HEK293 (cell line): ENCODE data around the gene SLC35B4.

Source experiments
- CTCF ChIA-PET: fragments of 350-600 bp; formaldehyde crosslinking; extraction: SDS; loops from one replicate; lab custom pipeline; 2021; ENCODE audit warnings: antibody characterized with exemption; lab: Yijun Ruan, JAX
- POLR2A ChIA-PET: fragments of 300-600 bp; formaldehyde crosslinking; extraction: SDS; loops from one replicate; lab custom pipeline; 2020; ENCODE audit warnings: antibody characterized with exemption, inconsistent platforms; lab: Yijun Ruan, JAX
- H3K27ac ChIP-seq: fragments of 200-500 bp; sonication (Bioruptor generic); 2 replicates; pipeline ENCODE4 v1.5.1; 2014; ENCODE audit warnings: low read depth, low read length, control low read depth, inconsistent platforms; ENCODE audit errors: extremely low read depth
- H3K36me3 ChIP-seq, 2 experiments: fragments of 200-500 bp in 1 of 2; sonication (Bioruptor generic) in 1 of 2; 1 replicate in 1 of 2; 2 replicates in 1 of 2; pipeline ENCODE4 v1.5.1; 2014 to 2017; ENCODE audit warnings: inconsistent platforms in 2 of 2, low read length in 2 of 2; ENCODE audit not compliant: control insufficient read depth in 2 of 2, insufficient read depth in 1 of 2
- H3K4me1 ChIP-seq: fragments of 200-500 bp; sonication (Bioruptor generic); 2 replicates; pipeline ENCODE4 v1.5.1; 2014; ENCODE audit warnings: mild to moderate bottlenecking, low read length, inconsistent platforms; ENCODE audit not compliant: control insufficient read depth, insufficient read depth
- H3K4me3 ChIP-seq: 2 replicates; pipeline ENCODE4 v1.5.1; 2011; ENCODE audit warnings: low read depth, mild to moderate bottlenecking, control low read depth, low read length, moderate library complexity
- H3K9me3 ChIP-seq: fragments of 200-500 bp; sonication (Bioruptor generic); 2 replicates; pipeline ENCODE4 v1.5.1; 2014; ENCODE audit warnings: low read depth, low read length, inconsistent platforms; ENCODE audit not compliant: control insufficient read depth, insufficient read depth
- GLIS2 ChIP-seq: fragments of 450-650 bp; formaldehyde crosslinking; IDR thresholded peaks from 2 replicates; pipeline ENCODE4 v1.5.1; 2016; ENCODE audit warnings: missing biosample characterization, missing genetic modification characterization
- KLF1 ChIP-seq: fragments of 450-650 bp; formaldehyde crosslinking; IDR thresholded peaks from 2 replicates; pipeline ENCODE4 v1.5.1; 2016; ENCODE audit warnings: missing biosample characterization, missing genetic modification characterization
- REPIN1 ChIP-seq: fragments of 450-650 bp; formaldehyde crosslinking; IDR thresholded peaks from 2 replicates; pipeline ENCODE4 v1.5.1; 2017; ENCODE audit warnings: missing biosample characterization, missing genetic modification characterization, low read depth
- ZBTB1 ChIP-seq: fragments of 450-650 bp; formaldehyde crosslinking; IDR thresholded peaks from 2 replicates; pipeline ENCODE4 v1.5.1; 2016; ENCODE audit warnings: missing biosample characterization, missing genetic modification characterization
- ZBTB21 ChIP-seq: fragments of 450-650 bp; formaldehyde crosslinking; IDR thresholded peaks from 2 replicates; pipeline ENCODE4 v1.5.1; 2017; ENCODE audit warnings: missing biosample characterization, missing genetic modification characterization
- ZFP69B ChIP-seq: fragments of 450-650 bp; formaldehyde crosslinking; IDR thresholded peaks from 2 replicates; pipeline ENCODE4 v1.5.1; 2016; ENCODE audit warnings: missing biosample characterization, missing genetic modification characterization
- ZNF16 ChIP-seq: fragments of 450-650 bp; formaldehyde crosslinking; IDR thresholded peaks from 2 replicates; pipeline ENCODE4 v1.5.1; 2016; ENCODE audit warnings: low read depth, missing biosample characterization, missing genetic modification characterization
- ZNF175 ChIP-seq: fragments of 450-650 bp; formaldehyde crosslinking; IDR thresholded peaks from 2 replicates; pipeline ENCODE4 v1.5.1; 2016; ENCODE audit warnings: missing biosample characterization, missing genetic modification characterization
- ZNF2 ChIP-seq: fragments of 450-650 bp; formaldehyde crosslinking; IDR thresholded peaks from 2 replicates; pipeline ENCODE4 v1.5.1; 2016; ENCODE audit warnings: missing biosample characterization, missing genetic modification characterization
- ZNF24 ChIP-seq: fragments of 450-650 bp; formaldehyde crosslinking; IDR thresholded peaks from 2 replicates; pipeline ENCODE4 v1.5.1; 2016; ENCODE audit warnings: missing biosample characterization, missing genetic modification characterization
- ZNF274 ChIP-seq, 2 experiments: fragments of 200-500 bp in 1 of 2; fragments of 450-650 bp in 1 of 2; sonication (Bioruptor generic) in 1 of 2; formaldehyde crosslinking in 1 of 2; IDR thresholded peaks; 2 replicates each; pipeline versions ENCODE4 v1.5.1 to v1.6.1; 2014 to 2016; ENCODE audit warnings: borderline replicate concordance in 1 of 2, inconsistent platforms in 1 of 2, low read length in 1 of 2, missing biosample characterization in 1 of 2, missing genetic modification characterization in 1 of 2
- ZNF354C ChIP-seq: fragments of 450-650 bp; formaldehyde crosslinking; IDR thresholded peaks from 2 replicates; pipeline ENCODE4 v1.5.1; 2016; ENCODE audit warnings: missing biosample characterization, missing genetic modification characterization, low read depth, borderline replicate concordance
- ZNF362 ChIP-seq: fragments of 450-650 bp; formaldehyde crosslinking; IDR thresholded peaks from 2 replicates; pipeline ENCODE4 v1.5.1; 2016; ENCODE audit warnings: missing biosample characterization, missing genetic modification characterization
- ZNF404 ChIP-seq: fragments of 450-650 bp; formaldehyde crosslinking; IDR thresholded peaks from 2 replicates; pipeline ENCODE4 v1.5.1; 2017; ENCODE audit warnings: missing biosample characterization, missing genetic modification characterization
- ZNF501 ChIP-seq: fragments of 450-650 bp; formaldehyde crosslinking; IDR thresholded peaks from 2 replicates; pipeline ENCODE4 v1.5.1; 2016; ENCODE audit warnings: missing biosample characterization, missing genetic modification characterization
- ZNF518A ChIP-seq: fragments of 450-650 bp; formaldehyde crosslinking; conservative IDR thresholded peaks from 2 replicates; pipeline ENCODE4 v1.5.1; 2016; ENCODE audit warnings: low read depth, missing biosample characterization, missing genetic modification characterization
- ZNF529 ChIP-seq: fragments of 450-650 bp; formaldehyde crosslinking; IDR thresholded peaks from 2 replicates; pipeline ENCODE4 v1.5.1; 2017; ENCODE audit warnings: missing genetic modification characterization, missing biosample characterization; ENCODE audit not compliant: insufficient replicate concordance
- ZNF629 ChIP-seq: fragments of 450-650 bp; formaldehyde crosslinking; IDR thresholded peaks from 2 replicates; pipeline ENCODE4 v1.5.1; 2017; ENCODE audit warnings: missing biosample characterization, missing genetic modification characterization
- ZNF701 ChIP-seq: fragments of 450-650 bp; formaldehyde crosslinking; IDR thresholded peaks from 2 replicates; pipeline ENCODE4 v1.5.1; 2016; ENCODE audit warnings: missing biosample characterization, missing genetic modification characterization
- ZNF704 ChIP-seq: fragments of 450-650 bp; formaldehyde crosslinking; IDR thresholded peaks from 2 replicates; pipeline ENCODE4 v1.5.1; 2016; ENCODE audit warnings: missing biosample characterization, missing genetic modification characterization
- ZNF791 ChIP-seq: fragments of 450-650 bp; formaldehyde crosslinking; IDR thresholded peaks from 2 replicates; pipeline ENCODE4 v1.5.1; 2016; ENCODE audit warnings: missing biosample characterization, missing genetic modification characterization

SLC35B4 gene

GRCh38 chr7:134355004-134355525, 38.3 kb upstream of the SLC35B4 start (continued):
- TF ChIP-seq ZNF704 (tag by site-specific recombination) (no peak), ZNF791 (tag by site-specific recombination) (no peak), KLF1 (no peak), ZNF2 (tag by site-specific recombination) (no peak), ZNF175 (no peak), ZNF501 (tag by site-specific recombination) (no peak), ZNF16 (tag by site-specific recombination) (no peak)
- TF ChIP-seq, all 188 proteins: peak for 0

- Histone ChIP-seq H3K4me1 (no peaks in the 10 kb centered on the region), H3K36me3 (no peaks in the 10 kb centered on the region), H3K4me3 (no peak overlapping the region), H3K9me3 (no peaks in the 10 kb centered on the region), H3K27ac (no peak overlapping the region)
- POLR2A ChIA-PET: no interaction called here
- CTCF ChIA-PET: interaction anchor here (0.6 kb wide), 1 partner anchor 694 kb away, joined by 3 read pairs; no protein-coding TSS in a partner anchor
- TF ChIP-seq ZNF274 (IDR thresholded peaks at IDR 0.05; ENCODE audit: low read length): no peak
- TF ChIP-seq ZNF274 (tag by site-specific recombination; IDR thresholded peaks at IDR 0.05; ENCODE audit: borderline replicate concordance): no peak
- no peak for TF ChIP-seq ZNF518A (tag by site-specific recombination)
- no peak for TF ChIP-seq GLIS2
- no peak for TF ChIP-seq ZBTB1 (tag by site-specific recombination)
- TF ChIP-seq ZNF629 (tag by site-specific recombination): no peak
- no peak for TF ChIP-seq ZBTB21 (tag by site-specific recombination)
- TF ChIP-seq ZNF701 (tag by site-specific recombination): no peak
- TF ChIP-seq REPIN1 (tag by site-specific recombination): no peak
- no peak for TF ChIP-seq ZNF354C (tag by site-specific recombination)
- no peak for TF ChIP-seq ZNF404 (tag by site-specific recombination)
- no peak for TF ChIP-seq ZNF529 (tag by site-specific recombination)
- no peak for TF ChIP-seq ZNF24
- no peak for TF ChIP-seq ZNF362 (tag by site-specific recombination)
- TF ChIP-seq ZFP69B (tag by site-specific recombination): no peak
- TF ChIP-seq, all 188 proteins: peak for 0
These were observed 36.7 kb upstream of the SLC35B4 start for GRCh38 chr7:134353411-134353810.
